Thoracic aorta (tissue), 2 donors: ENCODE measurements around the gene MARVELD3. TPM values are rescaled to one million over a fixed set of nuclear protein-coding genes. Genes with fewer than 3 reads are reported as not detected.
"Not testable (repeated sequence)": the region's sequence is repeated elsewhere in the genome, so short reads cannot be mapped to it uniquely, and the experiment has no call there.

ENCODE experiments used
- ATAC-seq: fragments of 150-250 bp; one replicate; pipeline ENCODE4 v1.8.0; 2017; ENCODE audit warnings: low read depth; ENCODE audit not compliant: insufficient number of reproducible peaks, low FRiP score
- DNase-seq: peaks from one replicate; pipeline ENCODE4 v3.0.0-alpha.2; 2020; ENCODE audit warnings: low spot score
- H3K27ac ChIP-seq, 2 donors: fragments of 200-600 bp; sonication (generic); 1 replicate in 1 of 2; 2 replicates in 1 of 2; pipeline ENCODE4 v1.5.1; 2016; ENCODE audit warnings: mild to moderate bottlenecking in 2 of 2, moderate library complexity in 2 of 2
- H3K27me3 ChIP-seq: fragments of 200-600 bp; sonication (generic); replicated peaks from 2 replicates; pipeline ENCODE4 v1.6.0; 2016; ENCODE audit warnings: mild to moderate bottlenecking; ENCODE audit not compliant: insufficient read depth
- H3K36me3 ChIP-seq: fragments of 200-600 bp; sonication (generic); one replicate; pipeline ENCODE4 v1.5.1; 2016
- H3K4me1 ChIP-seq, 2 donors: fragments of 200-600 bp; sonication (generic); 1 replicate in 1 of 2; 2 replicates in 1 of 2; pipeline versions ENCODE4 v1.5.1 to v1.6.0; 2016; ENCODE audit warnings: low read depth in 2 of 2, mild to moderate bottlenecking in 1 of 2; ENCODE audit not compliant: control insufficient read depth in 1 of 2
- H3K4me3 ChIP-seq: fragments of 200-600 bp; sonication (generic); 2 replicates; pipeline ENCODE4 v1.5.1; 2016; ENCODE audit warnings: mild to moderate bottlenecking
- H3K9me3 ChIP-seq: fragments of 200-600 bp; sonication (generic); 2 replicates; pipeline ENCODE4 v1.5.1; 2016
- total RNA-seq, 2 donors: library from RNA; depleted of rRNA; stranded (reverse); fragments of >200 nt; gene quantifications; one replicate each; pipeline versions ENCODE4 v1.1.0 to v1.2.3, GENCODE V29; 2016
- TF ChIP-seq, protein P1 (sequence below): fragments of 200-600 bp; sonication (generic); IDR thresholded peaks from one replicate; pipeline ENCODE4 v1.5.1; 2019; ENCODE audit warnings: antibody characterized with exemption

The MARVELD3 gene
- total RNA-seq, 2 donors from 2014 or later: not detected

DNA sequence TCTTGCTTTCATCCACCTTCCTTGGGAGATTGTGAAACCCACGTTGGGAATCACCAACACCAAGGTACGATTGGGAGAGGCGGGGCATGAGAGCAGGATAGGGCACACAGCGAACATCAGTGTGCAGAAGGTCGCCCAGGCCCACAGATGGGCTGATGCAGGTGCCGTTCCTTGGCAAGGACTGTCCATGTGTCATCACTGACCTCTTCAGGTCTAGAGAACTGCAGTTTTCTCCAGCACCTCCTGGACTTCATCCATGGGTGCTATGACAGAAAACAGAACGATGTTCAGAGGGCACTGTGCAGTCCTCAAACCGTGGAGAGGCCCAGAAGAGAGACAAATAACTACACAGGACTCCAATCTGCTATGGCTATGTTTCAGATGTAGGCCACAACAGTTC lies 25.2 kb upstream of the MARVELD3 start:
- Histone ChIP-seq H3K4me1 (no peaks in the 10 kb centered on the region), H3K27me3 (no peaks in the 10 kb centered on the region)
- ATAC-seq: no peak

DNA sequence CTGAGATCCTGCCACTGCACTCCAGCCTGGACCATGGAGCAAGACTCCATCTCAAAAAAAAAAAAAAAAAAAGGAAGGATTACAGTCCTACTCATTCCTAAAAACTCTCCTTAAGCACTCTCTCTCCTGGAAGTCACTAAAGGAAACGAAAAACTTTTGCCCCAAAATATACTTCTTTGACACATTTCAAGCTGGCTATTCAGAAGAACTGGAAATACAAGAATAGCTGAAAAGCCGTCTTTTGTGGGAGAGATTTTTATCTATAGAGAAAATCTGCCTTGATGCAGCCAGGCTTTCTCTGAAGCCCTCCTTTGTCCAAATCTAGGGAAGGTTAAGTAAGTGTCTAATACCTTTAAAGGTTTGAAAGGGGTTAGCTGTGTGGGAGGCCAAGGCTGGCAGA lies 16.9 kb upstream of the MARVELD3 start:
- ATAC-seq: no peak
- TF ChIP-seq, protein P1, sequence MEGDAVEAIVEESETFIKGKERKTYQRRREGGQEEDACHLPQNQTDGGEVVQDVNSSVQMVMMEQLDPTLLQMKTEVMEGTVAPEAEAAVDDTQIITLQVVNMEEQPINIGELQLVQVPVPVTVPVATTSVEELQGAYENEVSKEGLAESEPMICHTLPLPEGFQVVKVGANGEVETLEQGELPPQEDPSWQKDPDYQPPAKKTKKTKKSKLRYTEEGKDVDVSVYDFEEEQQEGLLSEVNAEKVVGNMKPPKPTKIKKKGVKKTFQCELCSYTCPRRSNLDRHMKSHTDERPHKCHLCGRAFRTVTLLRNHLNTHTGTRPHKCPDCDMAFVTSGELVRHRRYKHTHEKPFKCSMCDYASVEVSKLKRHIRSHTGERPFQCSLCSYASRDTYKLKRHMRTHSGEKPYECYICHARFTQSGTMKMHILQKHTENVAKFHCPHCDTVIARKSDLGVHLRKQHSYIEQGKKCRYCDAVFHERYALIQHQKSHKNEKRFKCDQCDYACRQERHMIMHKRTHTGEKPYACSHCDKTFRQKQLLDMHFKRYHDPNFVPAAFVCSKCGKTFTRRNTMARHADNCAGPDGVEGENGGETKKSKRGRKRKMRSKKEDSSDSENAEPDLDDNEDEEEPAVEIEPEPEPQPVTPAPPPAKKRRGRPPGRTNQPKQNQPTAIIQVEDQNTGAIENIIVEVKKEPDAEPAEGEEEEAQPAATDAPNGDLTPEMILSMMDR: no peak
- H3K4me1 ChIP-seq: no peaks in the 10 kb centered on the region
- no peak overlapping the region for H3K27ac ChIP-seq
- no peaks in the 10 kb centered on the region for H3K9me3 ChIP-seq
- H3K4me3 ChIP-seq: no peak overlapping the region
- no peaks in the 10 kb centered on the region for H3K27me3 ChIP-seq
- H3K36me3 ChIP-seq: no peaks in the 10 kb centered on the region
- no peak for DNase-seq

More for the DNA sequence above, 25.2 kb upstream of the MARVELD3 start:
- no peaks in the 10 kb centered on the region for H3K9me3 ChIP-seq
- no peak for DNase-seq
- H3K36me3 ChIP-seq: no peaks in the 10 kb centered on the region
- H3K27ac ChIP-seq: no peak overlapping the region
- TF ChIP-seq, protein P1: no peak
- no peak overlapping the region for H3K4me3 ChIP-seq

DNA sequence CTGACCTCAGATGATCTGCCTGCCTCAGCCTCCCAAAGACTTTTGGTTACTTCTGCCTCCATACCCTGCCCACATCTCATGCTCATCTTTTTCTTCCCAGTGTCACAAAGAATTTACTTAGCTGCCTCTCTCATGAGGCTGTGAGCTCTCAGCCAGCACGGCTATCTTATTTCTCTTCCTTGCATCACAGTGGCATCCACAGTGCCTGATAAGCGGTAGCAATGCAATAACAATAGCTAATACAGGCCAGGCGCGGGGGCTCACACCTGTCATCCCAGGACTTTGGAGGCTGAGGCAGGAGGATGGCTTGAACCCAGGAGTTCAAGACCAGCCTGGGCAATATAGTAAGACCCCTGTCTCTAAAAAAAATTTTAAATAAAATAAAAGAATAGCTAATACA lies 15.5 kb upstream of the MARVELD3 start:
- Histone ChIP-seq H3K4me1 (no peaks in the 10 kb centered on the region), H3K4me3 (no peak overlapping the region), H3K27me3 (no peaks in the 10 kb centered on the region), H3K36me3 (no peaks in the 10 kb centered on the region), H3K27ac (no peak overlapping the region), H3K9me3 (no peaks in the 10 kb centered on the region)
- ATAC-seq (no peak), DNase-seq (no peak)
- TF ChIP-seq, protein P1: no peak

DNA sequence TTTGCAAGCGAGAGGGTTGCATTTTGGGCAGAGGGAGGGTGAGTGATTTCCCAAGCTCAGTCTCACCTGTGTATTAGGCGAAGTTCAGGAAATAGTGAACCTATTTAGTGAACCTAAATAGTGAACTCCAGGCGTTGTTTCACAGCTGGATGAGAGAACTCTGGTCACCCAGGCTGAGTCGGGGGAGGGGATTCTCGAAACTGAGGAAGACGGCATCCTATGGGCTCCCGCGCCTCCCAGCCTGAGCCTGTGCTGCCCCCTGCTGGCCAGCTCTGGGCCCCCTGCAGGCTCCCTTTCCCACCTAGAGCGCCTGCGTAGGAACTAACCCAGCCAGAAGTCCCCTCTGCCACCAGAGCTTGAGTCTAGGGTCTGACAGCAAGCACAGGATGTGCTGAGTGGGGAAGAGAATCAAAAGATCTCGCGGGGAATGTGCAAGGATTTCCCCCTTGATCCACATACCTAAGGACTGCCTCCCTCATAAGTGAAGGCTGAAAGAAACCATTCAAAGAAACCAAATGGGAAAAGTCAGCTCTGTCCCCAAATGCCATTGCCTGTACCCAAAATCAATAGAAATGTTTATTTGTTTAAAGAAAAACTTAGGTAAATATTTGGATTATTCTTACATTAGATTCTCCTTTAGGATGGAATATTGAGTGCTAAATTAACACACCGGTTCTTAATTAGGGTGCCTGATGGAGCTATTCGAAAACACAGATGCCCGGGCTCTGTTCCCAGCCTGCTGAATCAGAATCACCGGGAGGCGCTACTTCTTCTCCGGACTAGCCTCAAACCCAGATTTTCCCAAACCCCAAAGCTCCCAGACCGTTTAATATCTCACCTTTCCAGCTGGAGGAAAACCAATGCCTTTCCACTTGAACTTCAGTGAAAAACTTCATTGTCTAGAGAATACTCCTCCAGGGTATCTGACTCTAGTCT lies 14.8 kb upstream of the MARVELD3 start:
- Histone ChIP-seq H3K4me1 (no peaks in the 10 kb centered on the region), H3K4me3 (no peak overlapping the region), H3K27me3 (no peaks in the 10 kb centered on the region), H3K9me3 (no peaks in the 10 kb centered on the region), H3K36me3 (no peaks in the 10 kb centered on the region), H3K27ac (no peak overlapping the region)
- TF ChIP-seq, protein P1: peak; percentile 74
- DNase-seq: no peak
- no peak for ATAC-seq

DNA sequence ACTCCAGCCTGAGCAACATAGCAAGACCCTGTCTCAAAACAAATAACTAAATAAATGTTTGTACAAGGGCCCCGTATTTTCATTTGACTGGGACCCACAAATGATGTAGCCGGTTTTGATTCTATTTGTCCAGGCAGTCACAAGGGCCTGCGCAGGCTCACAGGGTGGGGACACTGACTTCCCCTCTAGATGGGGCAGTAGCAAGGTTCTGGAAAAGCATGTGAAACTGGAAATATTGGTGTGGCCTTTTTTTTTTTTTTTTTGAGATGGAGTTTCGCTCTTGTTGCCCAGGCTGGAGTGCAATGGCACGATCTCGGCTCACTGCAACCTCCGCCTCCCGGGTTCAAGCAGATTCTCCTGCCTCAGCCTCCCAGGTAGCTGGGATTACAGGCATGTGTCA lies 11.0 kb upstream of the MARVELD3 start:
- H3K4me1 ChIP-seq, H3K27me3 ChIP-seq, ATAC-seq, H3K36me3 ChIP-seq, H3K9me3 ChIP-seq, H3K4me3 ChIP-seq, DNase-seq, H3K27ac ChIP-seq: not testable (repeated sequence)
